NCI-H345 (cell line): Measurements from ENCODE around the gene FNDC5.

Experiments used
- DNase-seq: peaks from one replicate; lab custom pipeline; 2025; lab: John Stamatoyannopoulos, UW

FNDC5 gene

GRCh38 chr1:32884032-32884372 lies 13.3 kb upstream of the FNDC5 start:
- no peak for DNase-seq

- DNase-seq = no peak
These were observed 12.8 kb upstream of the FNDC5 start for GRCh38 chr1:32883338-32884031.

- peak; percentile 43 for DNase-seq
These were observed 11.4 kb upstream of the FNDC5 start for GRCh38 chr1:32881871-32882850.

GRCh38 chr1:32881291-32881690 lies 10.6 kb upstream of the FNDC5 start:
- no peak for DNase-seq

- DNase-seq = no peak
These were observed 7.9 kb upstream of the FNDC5 start for GRCh38 chr1:32878637-32879041.

GRCh38 chr1:32878183-32878582 lies 7.5 kb upstream of the FNDC5 start:
- DNase-seq = peak; percentile 48

GRCh38 chr1:32877211-32878110 lies 6.7 kb upstream of the FNDC5 start:
- peak; percentile 40 for DNase-seq

GRCh38 chr1:32876341-32877210 lies 5.9 kb upstream of the FNDC5 start:
- DNase-seq = peak; percentile 7

- no peak for DNase-seq
These were observed 4.4 kb upstream of the FNDC5 start for GRCh38 chr1:32874860-32875752.

GRCh38 chr1:32873484-32873883 lies 2.8 kb upstream of the FNDC5 start:
- no peak for DNase-seq

GRCh38 chr1:32872192-32872460 lies 1.4 kb upstream of the FNDC5 start:
- DNase-seq = no peak

- peak; percentile 20 for DNase-seq
These were observed 866 bp upstream of the FNDC5 start for GRCh38 chr1:32871364-32872191.

GRCh38 chr1:32869923-32870614 lies 643 bp downstream of the FNDC5 start:
- DNase-seq = no peak

- DNase-seq = no peak
These were observed 1.8 kb downstream of the FNDC5 start for GRCh38 chr1:32868806-32869455.

- no peak for DNase-seq
These were observed 2.6 kb downstream of the FNDC5 start for GRCh38 chr1:32868085-32868484.

- no peak for DNase-seq
These were observed 3.0 kb downstream of the FNDC5 start for GRCh38 chr1:32867671-32868070.

- DNase-seq = no peak
These were observed 3.6 kb downstream of the FNDC5 start for GRCh38 chr1:32867151-32867550.

- no peak for DNase-seq
These were observed 4.9 kb downstream of the FNDC5 start for GRCh38 chr1:32865639-32866405.
